Measurements from ENCODE around the gene PHETA1.
"Not testable (repeated sequence)": the region's sequence is repeated elsewhere in the genome, so short reads cannot be mapped to it uniquely, and the experiment has no call there.

PHETA1 gene

GRCh38 chr12:111349101-111349747 is 19.7 kb downstream of the PHETA1 start:
- Mint-ChIP-seq H3K36me3 (ENCODE audit: insufficient read depth) (peaks cover 4% of the 10 kb centered on the region), H3K4me3 (no peak overlapping the region), H3K27ac (ENCODE audit: low read depth) (no peak overlapping the region), H3K4me1 (no peaks in the 10 kb centered on the region), H3K9me3 (no peaks in the 10 kb centered on the region), H3K27me3 (no peaks in the 10 kb centered on the region)
- ATAC-seq (replicated peaks; ENCODE audit: extremely low read depth, poor library complexity, severe bottlenecking) (no peak), DNase-seq (ENCODE audit: low spot score in 2 of 2) (no peak)

DNA sequence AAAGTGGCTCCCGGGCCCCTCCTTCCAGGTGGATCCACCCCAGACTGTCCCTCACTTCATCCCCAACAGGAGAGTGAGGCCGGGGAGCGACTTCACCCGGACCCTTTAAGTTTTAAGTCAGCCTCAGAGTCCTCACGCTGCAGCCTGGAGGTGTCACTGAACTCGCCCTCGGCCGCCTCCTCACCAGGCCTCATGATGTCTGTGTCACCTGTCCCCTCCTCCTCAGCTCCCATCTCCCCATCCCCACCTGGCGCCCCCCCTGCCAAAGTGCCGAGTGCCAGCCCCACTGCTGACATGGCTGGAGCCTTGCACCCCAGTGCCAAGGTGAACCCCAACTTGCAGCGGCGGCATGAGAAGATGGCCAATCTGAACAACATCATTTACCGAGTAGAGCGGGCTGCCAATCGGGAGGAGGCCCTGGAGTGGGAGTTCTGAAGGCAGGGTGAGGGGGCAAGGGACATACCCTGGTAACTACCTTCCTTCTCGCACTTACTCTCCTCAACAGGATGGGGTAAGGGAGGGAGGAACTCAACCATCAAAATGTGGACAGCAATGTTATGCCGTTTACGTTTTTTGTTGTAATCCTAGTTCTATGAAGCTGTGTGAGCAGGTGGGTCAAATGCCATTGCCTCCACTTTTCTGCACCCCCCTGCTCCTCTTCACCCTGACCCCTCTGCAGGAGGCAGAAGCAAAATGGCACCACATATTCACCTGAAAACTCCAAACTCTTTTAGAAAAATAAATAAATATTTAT is 20.8 kb downstream of the PHETA1 start:
- no peaks in the 10 kb centered on the region for H3K9me3 Mint-ChIP-seq
- H3K4me1 Mint-ChIP-seq = no peaks in the 10 kb centered on the region
- no peak overlapping the region for H3K27ac Mint-ChIP-seq (ENCODE audit: low read depth)
- H3K4me3 Mint-ChIP-seq = no peak overlapping the region
- DNase-seq (ENCODE audit: low spot score in 2 of 2) = no peak
- no peaks in the 10 kb centered on the region for H3K27me3 Mint-ChIP-seq
- peaks cover 4% of the 10 kb centered on the region for H3K36me3 Mint-ChIP-seq (ENCODE audit: insufficient read depth)
- ATAC-seq (replicated peaks; ENCODE audit: extremely low read depth, poor library complexity, severe bottlenecking) = no peak

- Mint-ChIP-seq H3K27ac (ENCODE audit: low read depth) (no peak overlapping the region), H3K27me3 (no peaks in the 10 kb centered on the region), H3K9me3 (no peaks in the 10 kb centered on the region), H3K4me1 (no peaks in the 10 kb centered on the region), H3K36me3 (ENCODE audit: insufficient read depth) (peaks cover 3% of the 10 kb centered on the region), H3K4me3 (no peak overlapping the region)
- DNase-seq (ENCODE audit: low spot score in 2 of 2) (no peak), ATAC-seq (replicated peaks; ENCODE audit: extremely low read depth, poor library complexity, severe bottlenecking) (no peak)
These were observed 24.5 kb downstream of the PHETA1 start for GRCh38 chr12:111344254-111344875.

DNA sequence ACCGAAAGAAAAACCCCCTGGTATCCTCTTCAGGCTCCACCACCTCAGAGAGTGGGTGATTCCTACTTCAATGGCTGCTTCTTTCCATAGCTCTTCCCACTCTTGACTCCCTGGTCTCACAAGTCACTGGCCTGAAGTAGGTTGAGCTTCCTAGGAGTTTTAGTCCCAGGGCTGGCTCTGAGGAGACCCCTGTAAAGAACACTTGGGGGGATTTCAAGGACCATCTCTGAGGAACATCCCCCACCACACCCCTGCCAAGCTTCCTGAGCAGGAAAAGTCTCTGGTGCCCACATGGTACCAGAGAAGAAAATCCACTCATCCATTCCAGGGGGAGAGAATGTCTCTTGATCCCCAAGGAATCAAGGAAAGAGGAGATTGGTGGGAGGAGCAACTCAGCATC is 25.7 kb downstream of the PHETA1 start:
- Mint-ChIP-seq H3K4me3 (no peak overlapping the region), H3K9me3 (no peaks in the 10 kb centered on the region), H3K27me3 (no peaks in the 10 kb centered on the region), H3K4me1 (no peaks in the 10 kb centered on the region), H3K36me3 (ENCODE audit: insufficient read depth) (peaks cover 3% of the 10 kb centered on the region), H3K27ac (ENCODE audit: low read depth) (no peak overlapping the region)
- ATAC-seq (replicated peaks; ENCODE audit: extremely low read depth, poor library complexity, severe bottlenecking) (no peak), DNase-seq (ENCODE audit: low spot score in 2 of 2) (no peak)

DNA sequence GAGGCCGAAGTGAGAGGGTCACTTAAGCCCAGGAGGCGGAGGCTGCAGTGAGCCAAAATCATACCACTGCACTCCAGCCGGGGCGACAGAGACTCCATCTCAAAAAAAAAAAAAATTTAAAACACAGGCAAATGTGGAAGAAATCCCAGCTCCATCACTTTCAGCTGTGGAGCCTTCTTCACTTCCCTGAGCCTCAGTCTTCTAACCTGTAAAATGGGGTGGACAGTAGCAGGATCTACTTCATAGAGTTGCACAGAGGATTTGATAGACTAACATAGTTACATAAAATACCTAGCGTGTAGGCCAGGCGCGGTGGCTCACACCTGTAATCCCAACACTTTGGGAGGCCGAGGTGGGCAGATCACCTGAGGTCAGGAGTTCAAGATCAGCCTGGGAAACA is 26.5 kb downstream of the PHETA1 start:
- DNase-seq (ENCODE audit: low spot score in 2 of 2) (no peak), ATAC-seq (replicated peaks; ENCODE audit: extremely low read depth, poor library complexity, severe bottlenecking) (no peak)
- Mint-ChIP-seq H3K4me1 (no peaks in the 10 kb centered on the region), H3K36me3 (ENCODE audit: insufficient read depth) (peaks cover 3% of the 10 kb centered on the region), H3K27me3 (no peaks in the 10 kb centered on the region), H3K9me3 (no peaks in the 10 kb centered on the region), H3K27ac (ENCODE audit: low read depth) (no peak overlapping the region), H3K4me3 (no peak overlapping the region)

- Mint-ChIP-seq H3K4me1 (no peaks in the 10 kb centered on the region), H3K27me3 (no peaks in the 10 kb centered on the region), H3K27ac (ENCODE audit: low read depth) (no peak overlapping the region), H3K9me3 (no peaks in the 10 kb centered on the region), H3K36me3 (ENCODE audit: insufficient read depth) (peaks cover 3% of the 10 kb centered on the region), H3K4me3 (no peak overlapping the region)
- no peak for ATAC-seq (replicated peaks; ENCODE audit: extremely low read depth, poor library complexity, severe bottlenecking)
- DNase-seq (ENCODE audit: low spot score in 2 of 2) = no peak
These were observed 27.3 kb downstream of the PHETA1 start for GRCh38 chr12:111341426-111342065.

- H3K27ac Mint-ChIP-seq (ENCODE audit: low read depth); DNase-seq (ENCODE audit: low spot score in 2 of 2); ATAC-seq (replicated peaks; ENCODE audit: extremely low read depth, poor library complexity, severe bottlenecking); H3K36me3 Mint-ChIP-seq (ENCODE audit: insufficient read depth); H3K4me3 Mint-ChIP-seq; H3K27me3 Mint-ChIP-seq; H3K4me1 Mint-ChIP-seq; H3K9me3 Mint-ChIP-seq: not testable (repeated sequence)
These were observed 28.2 kb downstream of the PHETA1 start for GRCh38 chr12:111340680-111341079.

DNA sequence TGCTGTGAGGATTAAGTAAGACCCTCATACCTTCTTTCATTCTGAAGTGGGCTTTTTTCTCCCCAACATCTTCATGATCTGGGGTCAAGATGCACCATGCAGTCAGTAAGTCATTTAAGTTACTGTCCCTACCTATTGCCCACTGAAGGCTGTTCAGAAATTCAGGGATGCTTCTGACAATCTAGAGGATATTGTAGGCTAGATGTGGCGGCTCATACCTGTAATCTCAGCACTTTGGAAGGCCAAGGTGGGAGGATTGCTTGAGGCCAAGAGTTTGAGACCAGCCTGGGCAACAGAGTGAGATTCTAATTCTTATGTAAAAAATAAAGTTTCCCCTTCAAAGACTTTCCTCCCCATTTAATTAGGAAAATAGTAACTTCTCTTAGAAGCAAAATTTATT is 28.7 kb downstream of the PHETA1 start:
- ATAC-seq (replicated peaks; ENCODE audit: extremely low read depth, poor library complexity, severe bottlenecking) = no peak
- H3K9me3 Mint-ChIP-seq = no peaks in the 10 kb centered on the region
- H3K4me3 Mint-ChIP-seq = no peak overlapping the region
- no peaks in the 10 kb centered on the region for H3K27me3 Mint-ChIP-seq
- H3K4me1 Mint-ChIP-seq = no peaks in the 10 kb centered on the region
- DNase-seq (ENCODE audit: low spot score in 2 of 2) = no peak
- H3K36me3 Mint-ChIP-seq (ENCODE audit: insufficient read depth) = no peaks in the 10 kb centered on the region
- H3K27ac Mint-ChIP-seq (ENCODE audit: low read depth) = no peak overlapping the region

- no peaks in the 10 kb centered on the region for H3K36me3 Mint-ChIP-seq (ENCODE audit: insufficient read depth)
These were observed 29.5 kb downstream of the PHETA1 start for GRCh38 chr12:111339321-111339938.

GRCh38 chr12:111338096-111338495 is 30.8 kb downstream of the PHETA1 start:
- no peak for ATAC-seq (replicated peaks; ENCODE audit: extremely low read depth, poor library complexity, severe bottlenecking)
- Mint-ChIP-seq H3K4me1 (no peaks in the 10 kb centered on the region), H3K36me3 (ENCODE audit: insufficient read depth) (no peaks in the 10 kb centered on the region), H3K27me3 (peaks cover 5% of the 10 kb centered on the region), H3K9me3 (no peaks in the 10 kb centered on the region), H3K27ac (ENCODE audit: low read depth) (no peak overlapping the region), H3K4me3 (no peak overlapping the region)
- DNase-seq (ENCODE audit: low spot score in 2 of 2) = no peak

More at GRCh38 chr12:111339321-111339938, 29.5 kb downstream of the PHETA1 start:
- DNase-seq (ENCODE audit: low spot score in 2 of 2) (no peak), ATAC-seq (replicated peaks; ENCODE audit: extremely low read depth, poor library complexity, severe bottlenecking) (no peak)
- no peaks in the 10 kb centered on the region for H3K9me3 Mint-ChIP-seq
- no peaks in the 10 kb centered on the region for H3K4me1 Mint-ChIP-seq
- no peaks in the 10 kb centered on the region for H3K27me3 Mint-ChIP-seq
- H3K4me3 Mint-ChIP-seq = no peak overlapping the region
- no peak overlapping the region for H3K27ac Mint-ChIP-seq (ENCODE audit: low read depth)

GRCh38 chr12:111337371-111337770 is 31.5 kb downstream of the PHETA1 start:
- Mint-ChIP-seq H3K4me3 (no peak overlapping the region), H3K27me3 (peaks cover 12% of the 10 kb centered on the region), H3K4me1 (no peaks in the 10 kb centered on the region), H3K36me3 (ENCODE audit: insufficient read depth) (no peaks in the 10 kb centered on the region), H3K27ac (ENCODE audit: low read depth) (no peak overlapping the region), H3K9me3 (no peaks in the 10 kb centered on the region)
- DNase-seq (ENCODE audit: low spot score in 2 of 2) (no peak), ATAC-seq (replicated peaks; ENCODE audit: extremely low read depth, poor library complexity, severe bottlenecking) (no peak)

DNA sequence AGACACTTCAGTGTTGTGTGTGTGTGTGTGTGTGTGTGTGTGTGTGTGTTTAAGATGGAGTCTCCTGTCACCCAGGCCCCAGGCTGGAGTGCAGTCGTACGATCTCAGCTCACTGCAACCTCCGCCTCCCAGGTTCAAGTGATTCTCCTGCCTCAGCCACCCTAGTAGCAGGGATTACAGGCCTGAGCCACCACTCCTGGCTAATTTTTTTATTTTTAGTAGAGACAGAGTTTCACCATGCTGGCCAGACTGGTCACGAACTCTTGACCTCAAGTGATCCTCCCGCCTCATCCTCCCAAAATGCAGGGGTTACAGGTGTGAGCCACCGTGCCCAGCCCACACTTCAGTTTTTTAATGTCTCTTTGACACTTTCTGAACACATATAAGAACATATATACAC is 32.5 kb downstream of the PHETA1 start:
- DNase-seq (ENCODE audit: low spot score in 2 of 2); H3K27ac Mint-ChIP-seq (ENCODE audit: low read depth); H3K4me1 Mint-ChIP-seq; H3K4me3 Mint-ChIP-seq; H3K9me3 Mint-ChIP-seq; ATAC-seq (replicated peaks; ENCODE audit: extremely low read depth, poor library complexity, severe bottlenecking); H3K36me3 Mint-ChIP-seq (ENCODE audit: insufficient read depth): not testable (repeated sequence)
- peaks cover 15% of the 10 kb centered on the region for H3K27me3 Mint-ChIP-seq
